SK-N-SH treated with all-trans-retinoic acid at 6 μM for 48 hours (cell line): ENCODE data around the gene PARP8.

ENCODE experiments used
- ARNTL ChIP-seq: fragments of 450-650 bp; formaldehyde crosslinking; IDR thresholded peaks from 2 replicates; pipeline ENCODE4 v1.5.0; 2020; ENCODE audit warnings: low read depth, mild to moderate bottlenecking, moderate library complexity, borderline replicate concordance
- BACH2 ChIP-seq: fragments of 250-450 bp; sonication (Bioruptor Pico); IDR thresholded peaks from 2 replicates; pipeline ENCODE4 v1.9.0; 2021; ENCODE audit warnings: mild to moderate bottlenecking, borderline replicate concordance
- CREB5 ChIP-seq: fragments of 250-450 bp; sonication (Bioruptor Pico); IDR thresholded peaks from 2 replicates; pipeline ENCODE4 v1.5.1; 2020; ENCODE audit warnings: low read depth, mild to moderate bottlenecking, moderate library complexity
- CSDC2 ChIP-seq: fragments of 250-450 bp; sonication (Bioruptor Pico); IDR thresholded peaks from 2 replicates; pipeline ENCODE4 v1.5.0; 2020; ENCODE audit warnings: mild to moderate bottlenecking, moderate library complexity
- ESRRG ChIP-seq: fragments of 250-450 bp; sonication (Bioruptor Pico); IDR thresholded peaks from 2 replicates; pipeline ENCODE4 v1.6.1; 2021; ENCODE audit warnings: mild to moderate bottlenecking
- PATZ1 ChIP-seq: fragments of 250-450 bp; sonication (Bioruptor Pico); IDR thresholded peaks from 2 replicates; pipeline ENCODE4 v1.8.0; 2020; ENCODE audit warnings: mild to moderate bottlenecking, moderate library complexity, borderline replicate concordance
- POU6F1 ChIP-seq: fragments of 250-450 bp; sonication (Bioruptor Pico); IDR thresholded peaks from 2 replicates; pipeline ENCODE4 v1.8.0; 2021; ENCODE audit warnings: low read depth, mild to moderate bottlenecking, moderate library complexity, borderline replicate concordance
- RARB ChIP-seq: fragments of 250-450 bp; sonication (Bioruptor Pico); IDR thresholded peaks from 2 replicates; pipeline ENCODE4 v1.8.0; 2021; ENCODE audit warnings: mild to moderate bottlenecking, moderate library complexity
- SNAI2 ChIP-seq: fragments of 250-450 bp; sonication (Bioruptor Pico); IDR thresholded peaks from 2 replicates; pipeline ENCODE4 v1.5.0; 2020; ENCODE audit warnings: mild to moderate bottlenecking, moderate library complexity
- TCF4 ChIP-seq: fragments of 250-450 bp; sonication (Bioruptor Pico); IDR thresholded peaks from 2 replicates; pipeline ENCODE4 v1.8.0; 2021; ENCODE audit warnings: mild to moderate bottlenecking, moderate library complexity, borderline replicate concordance
- TOX ChIP-seq: fragments of 250-450 bp; sonication (Bioruptor Pico); IDR thresholded peaks from 2 replicates; pipeline ENCODE4 v1.8.0; 2021; ENCODE audit warnings: mild to moderate bottlenecking, moderate library complexity, borderline replicate concordance
- ZFP3 ChIP-seq: fragments of 250-450 bp; sonication (Bioruptor Pico); IDR thresholded peaks from 2 replicates; pipeline ENCODE4 v1.5.0; 2020; ENCODE audit warnings: mild to moderate bottlenecking, moderate library complexity
- ZNF8 ChIP-seq: fragments of 450-650 bp; formaldehyde crosslinking; IDR thresholded peaks from 2 replicates; pipeline ENCODE4 v1.5.0; 2020; ENCODE audit warnings: mild to moderate bottlenecking, moderate library complexity

GRCh38 chr5:50716134-50716533, 49.7 kb downstream of the PARP8 start:
- TF ChIP-seq PATZ1 (CRISPR knock-in tag) (no peak), RARB (CRISPR knock-in tag) (no peak), TCF4 (CRISPR knock-in tag) (no peak), CSDC2 (CRISPR knock-in tag) (no peak), ZNF8 (CRISPR knock-in tag) (no peak), SNAI2 (CRISPR knock-in tag) (no peak), TOX (CRISPR knock-in tag) (no peak), CREB5 (no peak), ZFP3 (CRISPR knock-in tag) (no peak), BACH2 (no peak), ARNTL (CRISPR knock-in tag) (no peak), ESRRG (CRISPR knock-in tag) (no peak), POU6F1 (CRISPR knock-in tag) (no peak)
